ENCODE measurements around the gene STARD13. TPM values are rescaled to one million over a fixed set of nuclear protein-coding genes. Genes with fewer than 3 reads are reported as not detected.

STARD13 gene
- not detected for polyA plus RNA-seq

- H3K4me1 Mint-ChIP-seq = peaks cover 9 to 15% of the 10 kb centered on the region in 2 donors
- H3K27ac Mint-ChIP-seq = no peak within 1 kb of the TSS
- H3K36me3 Mint-ChIP-seq = no peaks in the 10 kb centered on the region
- DNase-seq = no peak
- peak within 1 kb of the TSS; percentile 46 to 81 (median 71) for H3K4me3 Mint-ChIP-seq
- peaks cover 0 to 3% (median 0%) of the 10 kb centered on the region in 6 donors for H3K9me3 Mint-ChIP-seq
- peaks cover 0 to 18% (median 6%) of the 10 kb centered on the region in 3 donors for H3K27me3 Mint-ChIP-seq (ENCODE audit: low read depth in 3 of 3)
These were observed at the start of gene STARD13 for GRCh38 chr13:33285420-33286124. STARD13 (minus strand) TSS chr13:33285755; CDS start chr13:33285638, 117 bp downstream.

- Mint-ChIP-seq H3K4me1 (no peaks in the 10 kb centered on the region), H3K27ac (no peak overlapping the region), H3K36me3 (no peaks in the 10 kb centered on the region), H3K9me3 (peaks cover 0 to 3% (median 0%) of the 10 kb centered on the region in 6 donors), H3K27me3 (ENCODE audit: low read depth in 3 of 3) (peaks cover 0 to 4% (median 0%) of the 10 kb centered on the region in 3 donors), H3K4me3 (no peak overlapping the region)
- DNase-seq = no peak
These were observed 49.3 kb upstream of the STARD13 start for GRCh38 chr13:33334831-33335230.

- Mint-ChIP-seq H3K4me1 (no peaks in the 10 kb centered on the region), H3K36me3 (no peaks in the 10 kb centered on the region), H3K27ac (no peak overlapping the region), H3K9me3 (peaks cover 0 to 3% (median 0%) of the 10 kb centered on the region in 6 donors), H3K4me3 (no peak overlapping the region), H3K27me3 (ENCODE audit: low read depth in 3 of 3) (peaks cover 0 to 4% (median 0%) of the 10 kb centered on the region in 3 donors)
- DNase-seq = no peak
These were observed 46.4 kb upstream of the STARD13 start for GRCh38 chr13:33331962-33332361.

DNA sequence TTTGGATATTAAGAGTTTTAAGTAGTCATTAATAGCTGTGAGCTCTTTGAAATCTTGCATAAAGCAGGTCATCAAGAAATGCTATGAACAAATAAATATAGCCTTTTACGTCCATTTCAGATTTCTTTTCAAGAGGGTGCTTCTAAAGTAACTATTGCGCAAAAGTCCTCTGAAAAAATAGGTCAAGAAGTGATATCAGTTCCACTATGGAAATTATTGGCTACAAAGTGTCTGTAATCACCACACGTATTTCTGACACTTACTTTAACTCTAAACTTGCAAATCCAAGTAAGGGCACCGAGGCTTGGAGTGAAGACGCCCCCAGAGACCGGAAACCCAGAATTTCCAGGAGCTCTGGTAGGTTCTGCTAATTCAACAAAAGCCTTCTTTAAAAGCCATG, 44.9 kb upstream of the STARD13 start:
- Mint-ChIP-seq H3K4me1 (no peaks in the 10 kb centered on the region), H3K36me3 (no peaks in the 10 kb centered on the region), H3K27ac (no peak overlapping the region), H3K9me3 (peaks cover 0 to 3% (median 0%) of the 10 kb centered on the region in 6 donors), H3K27me3 (ENCODE audit: low read depth in 3 of 3) (peaks cover 0 to 4% (median 0%) of the 10 kb centered on the region in 3 donors), H3K4me3 (no peak overlapping the region)
- DNase-seq = no peak

GRCh38 chr13:33328701-33329100, 43.1 kb upstream of the STARD13 start:
- no peak for DNase-seq
- H3K27ac Mint-ChIP-seq = no peak overlapping the region
- no peak overlapping the region for H3K4me3 Mint-ChIP-seq
- H3K36me3 Mint-ChIP-seq = no peaks in the 10 kb centered on the region
- peaks cover 0 to 2% (median 0%) of the 10 kb centered on the region in 3 donors for H3K27me3 Mint-ChIP-seq (ENCODE audit: low read depth in 3 of 3)
- H3K4me1 Mint-ChIP-seq = no peaks in the 10 kb centered on the region
- peaks cover 0 to under 1% (median 0%) of the 10 kb centered on the region in 6 donors for H3K9me3 Mint-ChIP-seq

DNA sequence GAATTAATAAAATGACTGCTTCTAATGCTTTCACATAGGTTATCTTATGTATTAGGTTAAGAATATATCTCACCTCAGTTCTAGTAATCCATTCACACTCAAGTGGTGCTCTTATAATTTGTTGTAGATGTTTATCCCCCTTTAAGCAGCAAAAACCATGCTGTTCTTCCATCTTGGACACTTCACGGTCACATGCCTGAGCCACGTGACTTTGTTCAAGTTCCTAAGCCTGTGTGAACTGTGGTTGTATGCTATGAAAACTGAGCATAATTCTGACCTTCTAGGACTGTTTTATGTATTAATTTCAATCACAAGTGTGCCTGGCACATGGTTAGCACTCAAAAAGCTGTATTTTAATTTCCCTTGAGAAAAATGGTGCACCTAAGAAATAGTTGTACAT, 41.2 kb upstream of the STARD13 start:
- DNase-seq = no peak
- Mint-ChIP-seq H3K27me3 (ENCODE audit: low read depth in 3 of 3) (peaks cover 0 to 2% (median 0%) of the 10 kb centered on the region in 3 donors), H3K36me3 (no peaks in the 10 kb centered on the region), H3K4me1 (no peaks in the 10 kb centered on the region), H3K9me3 (peaks cover 0 to 2% (median 0%) of the 10 kb centered on the region in 6 donors), H3K27ac (no peak overlapping the region), H3K4me3 (no peak overlapping the region)

DNA sequence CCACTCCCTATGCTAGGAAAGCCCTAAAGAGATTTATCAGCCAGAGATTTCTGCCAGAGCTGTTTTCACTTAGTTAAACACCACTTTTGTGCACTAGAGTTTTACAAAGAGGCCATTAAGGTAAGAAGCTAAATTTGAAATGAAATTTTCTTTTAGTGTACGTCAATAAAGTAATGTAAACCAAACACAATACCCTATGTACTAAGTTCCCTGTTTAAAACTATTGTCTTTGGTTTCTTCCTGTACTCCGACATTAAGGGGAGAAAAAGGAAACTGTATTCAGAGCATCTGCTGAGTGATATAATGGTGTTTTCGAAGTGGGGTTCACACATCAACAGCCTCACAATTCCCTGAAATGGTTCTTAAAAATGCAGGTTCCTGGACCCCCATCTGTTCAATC, 40.7 kb upstream of the STARD13 start:
- peaks cover 0 to 2% (median 0%) of the 10 kb centered on the region in 3 donors for H3K27me3 Mint-ChIP-seq (ENCODE audit: low read depth in 3 of 3)
- H3K4me1 Mint-ChIP-seq = no peaks in the 10 kb centered on the region
- no peaks in the 10 kb centered on the region for H3K36me3 Mint-ChIP-seq
- no peak for DNase-seq
- peaks cover 0 to 2% (median 0%) of the 10 kb centered on the region in 6 donors for H3K9me3 Mint-ChIP-seq
- H3K27ac Mint-ChIP-seq = no peak overlapping the region
- H3K4me3 Mint-ChIP-seq = no peak overlapping the region

- H3K9me3 Mint-ChIP-seq = peaks cover 0 to 2% (median 0%) of the 10 kb centered on the region in 6 donors
- H3K27me3 Mint-ChIP-seq (ENCODE audit: low read depth in 3 of 3) = peaks cover 0 to 2% (median 0%) of the 10 kb centered on the region in 3 donors
- no peaks in the 10 kb centered on the region for H3K4me1 Mint-ChIP-seq
- H3K4me3 Mint-ChIP-seq = no peak overlapping the region
- H3K27ac Mint-ChIP-seq = no peak overlapping the region
- no peak for DNase-seq
- no peaks in the 10 kb centered on the region for H3K36me3 Mint-ChIP-seq
These were observed 38.4 kb upstream of the STARD13 start for GRCh38 chr13:33323801-33324510.

GRCh38 chr13:33322965-33323668, 37.6 kb upstream of the STARD13 start:
- H3K27ac Mint-ChIP-seq = no peak overlapping the region
- no peaks in the 10 kb centered on the region for H3K4me1 Mint-ChIP-seq
- H3K9me3 Mint-ChIP-seq = peaks cover 0 to 4% (median 0%) of the 10 kb centered on the region in 6 donors
- DNase-seq = no peak
- H3K4me3 Mint-ChIP-seq = no peak overlapping the region
- no peaks in the 10 kb centered on the region for H3K36me3 Mint-ChIP-seq
- peaks cover 0 to 2% (median 0%) of the 10 kb centered on the region in 3 donors for H3K27me3 Mint-ChIP-seq (ENCODE audit: low read depth in 3 of 3)

DNA sequence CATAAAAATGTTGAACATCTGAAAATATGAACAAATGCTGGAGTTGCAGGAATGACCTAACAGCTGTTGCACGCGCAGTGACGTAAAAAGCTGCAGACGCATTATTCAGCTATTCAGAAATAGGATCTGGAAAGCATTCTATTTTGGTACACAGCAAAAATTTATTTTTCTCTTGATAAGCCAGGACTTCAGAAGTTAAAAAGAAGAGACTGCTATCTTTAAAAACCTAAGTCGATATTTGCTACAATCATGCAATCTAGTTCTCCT, 36.9 kb upstream of the STARD13 start:
- H3K27ac Mint-ChIP-seq = no peak overlapping the region
- DNase-seq = no peak
- no peaks in the 10 kb centered on the region for H3K36me3 Mint-ChIP-seq
- H3K4me3 Mint-ChIP-seq = no peak overlapping the region
- H3K9me3 Mint-ChIP-seq = peaks cover 0 to 4% (median 0%) of the 10 kb centered on the region in 6 donors
- no peaks in the 10 kb centered on the region for H3K4me1 Mint-ChIP-seq
- peaks cover 0 to 2% (median 0%) of the 10 kb centered on the region in 3 donors for H3K27me3 Mint-ChIP-seq (ENCODE audit: low read depth in 3 of 3)

- H3K4me3 Mint-ChIP-seq = no peak overlapping the region
- peaks cover 0 to 4% (median 0%) of the 10 kb centered on the region in 6 donors for H3K9me3 Mint-ChIP-seq
- H3K36me3 Mint-ChIP-seq = no peaks in the 10 kb centered on the region
- H3K4me1 Mint-ChIP-seq = no peaks in the 10 kb centered on the region
- no peak for DNase-seq
- peaks cover 0 to 2% (median 0%) of the 10 kb centered on the region in 3 donors for H3K27me3 Mint-ChIP-seq (ENCODE audit: low read depth in 3 of 3)
- no peak overlapping the region for H3K27ac Mint-ChIP-seq
These were observed 36.4 kb upstream of the STARD13 start for GRCh38 chr13:33321686-33322542.

DNA sequence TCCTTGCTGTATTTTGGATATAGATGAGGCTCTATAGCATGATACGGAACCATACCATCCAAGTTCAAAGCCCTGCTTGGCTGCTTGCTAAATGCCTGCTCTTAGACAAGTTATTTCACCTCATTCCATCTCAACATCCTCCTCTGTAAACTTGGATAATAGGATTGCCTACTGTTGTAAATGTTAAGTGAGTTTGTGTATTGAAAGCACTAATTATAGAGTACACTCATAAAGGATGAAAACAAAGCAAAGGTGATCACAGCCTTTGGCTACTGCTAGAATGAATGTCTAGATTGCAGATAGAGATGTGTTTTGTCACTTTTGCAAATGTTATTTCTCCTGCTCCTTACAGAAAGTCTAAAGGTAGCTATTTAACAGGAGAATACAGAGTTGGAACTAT, 34.3 kb upstream of the STARD13 start:
- DNase-seq = no peak
- Mint-ChIP-seq H3K4me1 (no peaks in the 10 kb centered on the region), H3K36me3 (no peaks in the 10 kb centered on the region), H3K9me3 (peaks cover 0 to 4% (median under 1%) of the 10 kb centered on the region in 6 donors), H3K27me3 (ENCODE audit: low read depth in 3 of 3) (peaks cover 0 to 4% (median 0%) of the 10 kb centered on the region in 3 donors), H3K27ac (no peak overlapping the region), H3K4me3 (no peak overlapping the region)

GRCh38 chr13:33318744-33319143, 33.2 kb upstream of the STARD13 start:
- DNase-seq = no peak
- Mint-ChIP-seq H3K9me3 (peaks cover 0 to 4% (median under 1%) of the 10 kb centered on the region in 6 donors), H3K27ac (no peak overlapping the region), H3K4me3 (no peak overlapping the region), H3K4me1 (no peaks in the 10 kb centered on the region), H3K27me3 (ENCODE audit: low read depth in 3 of 3) (peaks cover 0 to 4% (median 0%) of the 10 kb centered on the region in 3 donors), H3K36me3 (no peaks in the 10 kb centered on the region)

Data from immature natural killer cell (primary cell).